Lung (tissue), 12 donors: ENCODE results near the gene AWAT2. TPM values are rescaled to one million over a fixed set of nuclear protein-coding genes. Genes with fewer than 3 reads are reported as not detected.

Experiments used
- ATAC-seq: fragments of 200-7000 bp; cut with Tn5 transposase; one replicate; pipeline ENCODE4 v1.9.1; 2020; ENCODE audit warnings: moderate number of reproducible peaks; ENCODE audit not compliant: insufficient read depth, low FRiP score
- DNase-seq, 3 donors: peaks; one replicate each; pipeline ENCODE4 v3.0.0-alpha.2; 2013 to 2017
- H3K27ac ChIP-seq, 2 donors: one replicate each; pipeline ENCODE4 v1.5.1; 2013; ENCODE audit warnings: mild to moderate bottlenecking in 2 of 2, moderate library complexity in 2 of 2, control low read depth in 1 of 2, inconsistent platforms in 1 of 2, low read depth in 1 of 2, low read length in 1 of 2
- H3K27me3 ChIP-seq, 3 donors: one replicate each; pipeline ENCODE4 v1.5.1; 2013; ENCODE audit warnings: low read length in 2 of 3; ENCODE audit not compliant: control insufficient read depth in 3 of 3, insufficient read depth in 3 of 3
- H3K36me3 ChIP-seq, 4 donors: one replicate each; pipeline ENCODE4 v1.5.1; 2013; ENCODE audit warnings: low read length in 4 of 4, mild to moderate bottlenecking in 1 of 4, moderate library complexity in 1 of 4; ENCODE audit not compliant: control insufficient read depth in 4 of 4, insufficient read depth in 4 of 4
- H3K4me1 ChIP-seq, 5 donors: one replicate each; pipeline ENCODE4 v1.5.1; 2013; ENCODE audit warnings: low read length in 5 of 5, mild to moderate bottlenecking in 2 of 5, moderate library complexity in 1 of 5; ENCODE audit not compliant: control insufficient read depth in 5 of 5, insufficient read depth in 5 of 5
- H3K4me3 ChIP-seq: one replicate; pipeline ENCODE4 v1.5.1; 2013; ENCODE audit warnings: mild to moderate bottlenecking, control low read depth, moderate library complexity
- H3K9ac ChIP-seq, 2 donors: one replicate each; pipeline ENCODE4 v1.5.1; 2013; ENCODE audit warnings: low read length in 2 of 2, control low read depth in 1 of 2; ENCODE audit not compliant: insufficient read depth in 1 of 2
- H3K9me3 ChIP-seq, 4 donors: one replicate each; pipeline ENCODE4 v1.5.1; 2013; ENCODE audit warnings: low read length in 3 of 4, mild to moderate bottlenecking in 1 of 4, moderate library complexity in 1 of 4; ENCODE audit not compliant: control insufficient read depth in 4 of 4, insufficient read depth in 3 of 4
- WGBS, 2 donors: extraction: QIAGEN DNeasy Blood & Tissue Kit; methylation state at CpG; one replicate each; pipeline ENCODE4 v1.1.7; 2013; 5-methylcytosine and 5-hydroxymethylcytosine counted together
- polyA plus RNA-seq, 2 donors: library from polyadenylated mRNA; stranded (reverse); fragments of 200-250 nt; gene quantifications; one replicate each; pipeline ENCODE4 v1.2.1, GENCODE V29; 2013
- total RNA-seq, 2 donors: library from RNA; depleted of rRNA in 1 of 2; stranded (reverse); fragments of >200 nt in 1 of 2; gene quantifications; one replicate each; pipeline ENCODE4 v1.2.1, GENCODE V29; 2014 to 2021
- TF ChIP-seq, protein P1 (sequence below): IDR thresholded peaks from 2 replicates; pipeline ENCODE4 v1.5.1; 2012; ENCODE audit warnings: mild to moderate bottlenecking; ENCODE audit errors: control extremely low read depth, extremely low read depth
- donor health status: control.
- donor health status: control.
- donor health status: Bipolar disorder and iron deficiency.
- donor health status: healthy.
- donor health status: DM: yes; HTN: yes; CAD: no.

AWAT2 gene
- total and polyA plus RNA-seq, 4 donors, result 0.07 TPM; not detected in 3

DNA sequence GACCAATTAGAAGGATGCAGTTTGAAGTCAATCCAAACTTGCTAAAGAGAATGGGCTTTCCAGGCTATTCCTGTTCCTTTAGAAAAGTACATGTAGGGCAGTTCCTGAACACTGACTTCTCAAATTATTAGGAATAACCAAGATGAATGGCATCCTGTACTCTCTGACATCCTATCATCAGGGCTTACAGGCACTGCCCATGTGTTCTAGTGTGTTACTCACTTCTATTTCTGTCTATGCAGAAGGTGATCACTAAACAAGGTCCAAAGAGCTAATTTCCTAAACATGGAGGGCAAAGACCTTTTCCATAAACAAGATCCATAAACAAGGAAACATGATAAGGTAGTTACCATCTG is 53.6 kb downstream of the AWAT2 start:
- ATAC-seq (no peak), DNase-seq (no peak)
- Histone ChIP-seq H3K4me3 (no peak overlapping the region), H3K9me3 (peaks cover 0 to 3% (median 0%) of the 10 kb centered on the region in 4 donors), H3K36me3 (no peaks in the 10 kb centered on the region), H3K9ac (no peak overlapping the region), H3K4me1 (no peaks in the 10 kb centered on the region), H3K27ac (no peak overlapping the region), H3K27me3 (peaks cover 0 to 7% (median 0%) of the 10 kb centered on the region in 3 donors)
- TF ChIP-seq, protein P1, sequence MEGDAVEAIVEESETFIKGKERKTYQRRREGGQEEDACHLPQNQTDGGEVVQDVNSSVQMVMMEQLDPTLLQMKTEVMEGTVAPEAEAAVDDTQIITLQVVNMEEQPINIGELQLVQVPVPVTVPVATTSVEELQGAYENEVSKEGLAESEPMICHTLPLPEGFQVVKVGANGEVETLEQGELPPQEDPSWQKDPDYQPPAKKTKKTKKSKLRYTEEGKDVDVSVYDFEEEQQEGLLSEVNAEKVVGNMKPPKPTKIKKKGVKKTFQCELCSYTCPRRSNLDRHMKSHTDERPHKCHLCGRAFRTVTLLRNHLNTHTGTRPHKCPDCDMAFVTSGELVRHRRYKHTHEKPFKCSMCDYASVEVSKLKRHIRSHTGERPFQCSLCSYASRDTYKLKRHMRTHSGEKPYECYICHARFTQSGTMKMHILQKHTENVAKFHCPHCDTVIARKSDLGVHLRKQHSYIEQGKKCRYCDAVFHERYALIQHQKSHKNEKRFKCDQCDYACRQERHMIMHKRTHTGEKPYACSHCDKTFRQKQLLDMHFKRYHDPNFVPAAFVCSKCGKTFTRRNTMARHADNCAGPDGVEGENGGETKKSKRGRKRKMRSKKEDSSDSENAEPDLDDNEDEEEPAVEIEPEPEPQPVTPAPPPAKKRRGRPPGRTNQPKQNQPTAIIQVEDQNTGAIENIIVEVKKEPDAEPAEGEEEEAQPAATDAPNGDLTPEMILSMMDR, result no peak

DNA sequence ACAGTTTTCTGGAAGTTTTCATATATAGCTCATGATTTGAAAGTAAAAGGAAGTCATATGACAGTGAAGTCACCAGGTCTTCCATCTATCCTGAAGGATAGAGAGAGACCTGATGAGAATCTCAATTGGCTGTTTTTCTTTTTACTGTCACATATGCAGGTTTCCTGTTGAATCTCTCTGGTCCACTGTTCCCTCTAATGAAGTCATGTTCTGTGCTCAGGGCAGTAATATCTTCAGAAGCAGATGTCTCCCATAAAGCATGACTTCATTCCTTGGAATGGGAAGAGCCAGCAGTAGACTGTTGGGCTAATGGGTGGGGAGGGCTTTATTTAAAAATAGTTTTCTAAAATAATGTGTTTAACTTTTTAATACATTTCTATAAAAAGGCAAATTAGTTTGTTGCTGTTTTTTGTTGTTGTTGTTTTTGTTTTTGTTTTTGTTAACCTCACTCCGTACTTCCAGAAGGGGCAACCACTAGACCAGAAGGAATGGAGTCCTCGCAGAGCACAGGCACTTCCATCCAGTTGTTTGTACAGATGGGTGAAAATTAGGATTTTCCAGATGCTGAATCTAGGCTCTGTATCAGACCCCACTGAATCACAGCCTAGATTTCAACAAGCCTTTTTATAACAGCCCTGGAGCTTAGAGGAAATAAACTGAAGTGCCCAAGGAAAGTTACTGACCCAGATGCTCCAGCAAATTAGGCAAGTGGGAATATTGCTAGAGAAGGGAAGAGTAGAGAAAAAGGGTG is 54.2 kb downstream of the AWAT2 start:
- H3K4me3 ChIP-seq, result no peak overlapping the region
- H3K27me3 ChIP-seq, result peaks cover 0 to 7% (median 0%) of the 10 kb centered on the region in 3 donors
- no peak for ATAC-seq
- DNase-seq, result no peak
- TF ChIP-seq, protein P1, result no peak
- no peak overlapping the region for H3K27ac ChIP-seq
- no peak overlapping the region for H3K9ac ChIP-seq
- 71 to 85% methylated on average over 2 of the region's 2 CpGs for WGBS, 2 donors
- H3K36me3 ChIP-seq, result no peaks in the 10 kb centered on the region
- peaks cover 0 to 3% (median 0%) of the 10 kb centered on the region in 4 donors for H3K9me3 ChIP-seq
- no peaks in the 10 kb centered on the region for H3K4me1 ChIP-seq

DNA sequence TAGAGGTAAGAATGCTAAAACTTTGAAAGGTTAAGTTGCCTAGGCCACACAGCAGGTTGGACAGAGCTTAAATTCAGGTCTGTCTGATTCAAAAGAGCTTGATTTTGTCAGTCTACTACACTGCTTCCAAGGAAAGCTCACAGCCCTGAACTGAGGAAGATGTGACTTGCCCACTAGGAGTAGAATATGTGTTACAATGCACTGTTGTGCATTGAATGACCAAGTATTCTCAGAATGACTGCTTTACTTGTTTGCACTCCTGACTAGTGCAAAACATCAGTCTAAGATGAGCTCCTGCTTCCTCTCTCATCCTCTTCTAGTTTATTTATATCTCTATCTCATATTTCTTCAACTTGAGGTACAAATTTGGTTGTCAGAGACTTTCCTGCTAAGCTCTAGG is 56.2 kb downstream of the AWAT2 start:
- H3K9me3 ChIP-seq, result peaks cover 0 to 3% (median 1%) of the 10 kb centered on the region in 4 donors
- H3K4me3 ChIP-seq, result no peak overlapping the region
- no peak overlapping the region for H3K27ac ChIP-seq
- TF ChIP-seq, protein P1, result no peak
- no peak for ATAC-seq
- peaks cover 0 to 7% (median 0%) of the 10 kb centered on the region in 3 donors for H3K27me3 ChIP-seq
- H3K36me3 ChIP-seq, result no peaks in the 10 kb centered on the region
- no peak overlapping the region for H3K9ac ChIP-seq
- no peaks in the 10 kb centered on the region for H3K4me1 ChIP-seq
- no peak for DNase-seq

DNA sequence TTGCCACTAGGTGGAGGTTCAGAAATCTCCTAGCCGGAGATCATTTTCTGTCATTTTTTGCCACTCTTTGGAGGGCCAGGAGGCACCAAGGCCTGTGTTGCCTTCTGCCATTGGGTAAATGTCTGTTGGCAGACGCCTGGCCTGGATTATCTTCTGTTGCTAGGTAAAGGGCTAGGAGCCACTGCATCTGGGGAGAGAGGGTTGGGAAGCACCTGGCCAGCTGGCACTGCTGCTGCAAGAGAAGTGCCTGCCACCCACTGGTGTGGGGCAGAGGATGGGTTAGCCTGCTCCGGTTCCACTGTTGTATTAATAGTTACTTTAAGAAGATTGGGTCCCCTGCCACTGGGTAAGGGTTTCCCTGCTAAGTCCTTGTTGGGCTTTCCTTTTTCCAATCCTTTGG is 58.1 kb downstream of the AWAT2 start:
- Histone ChIP-seq H3K4me1 (peaks cover 0 to 2% (median 0%) of the 10 kb centered on the region in 5 donors), H3K9me3 (peaks cover 0 to 3% (median 0%) of the 10 kb centered on the region in 4 donors), H3K4me3 (no peak overlapping the region), H3K9ac (no peak overlapping the region), H3K27me3 (peaks cover 0 to 7% (median 0%) of the 10 kb centered on the region in 3 donors), H3K36me3 (no peaks in the 10 kb centered on the region), H3K27ac (no peak overlapping the region)
- WGBS, 2 donors, result 80 to 100% methylated on average over 3 of the region's 3 CpGs
- DNase-seq (no peak), ATAC-seq (no peak)
- TF ChIP-seq, protein P1, result no peak
